ENCODE results near the gene NDUFS7.
A peak's percentile ranks its signal among the peaks of the same experiment; 100 is the strongest.
"Not testable (repeated sequence)": the region's sequence is repeated elsewhere in the genome, so short reads cannot be mapped to it uniquely, and the experiment has no call there.

The NDUFS7 gene

GRCh38 chr19:1435378-1435989, 51.8 kb downstream of the NDUFS7 start:
- DNase-seq, result no peak

GRCh38 chr19:1437609-1438008, 53.9 kb downstream of the NDUFS7 start:
- no peak for DNase-seq

GRCh38 chr19:1438035-1438932, 54.6 kb downstream of the NDUFS7 start, which contains the start of gene RPS15:
TSS of gene RPS15 (plus strand) at chr19:1438396. CDS start at chr19:1438426, 30 bp downstream.
- peak; percentile 82 for DNase-seq

GRCh38 chr19:1438933-1439354, 55.2 kb downstream of the NDUFS7 start:
- no peak for DNase-seq

GRCh38 chr19:1439525-1440417, 56.1 kb downstream of the NDUFS7 start:
- DNase-seq, result not testable (repeated sequence)

- DNase-seq, result no peak
These were observed 56.7 kb downstream of the NDUFS7 start for GRCh38 chr19:1440418-1440801.

GRCh38 chr19:1441022-1441426, 57.3 kb downstream of the NDUFS7 start:
- no peak for DNase-seq

GRCh38 chr19:1441677-1442438, 58.2 kb downstream of the NDUFS7 start:
- DNase-seq, result no peak
